CD4-positive, alpha-beta T cell treated with Interleukin-6 at 100 ng/mL for 8 hours (primary cell): ENCODE results near the gene STUM.
"Not testable (repeated sequence)": the region's sequence is repeated elsewhere in the genome, so short reads cannot be mapped to it uniquely, and the experiment has no call there.

Experiments
- DNase-seq: peaks from one replicate; pipeline ENCODE4 v3.0.0-alpha.2; 2020; ENCODE audit warnings: mixed read lengths, low spot score

Gene STUM

GRCh38 chr1:226581650-226582330, 33.2 kb downstream of the STUM start:
- DNase-seq, result no peak

GRCh38 chr1:226582966-226583365, 34.4 kb downstream of the STUM start:
- DNase-seq, result no peak

GRCh38 chr1:226584164-226584563, 35.6 kb downstream of the STUM start:
- DNase-seq, result no peak

GRCh38 chr1:226586116-226586515, 37.6 kb downstream of the STUM start:
- no peak for DNase-seq

GRCh38 chr1:226586650-226587422, 38.3 kb downstream of the STUM start:
- DNase-seq, result no peak

- DNase-seq, result no peak
These were observed 39.9 kb downstream of the STUM start for GRCh38 chr1:226588484-226588883.

- no peak for DNase-seq
These were observed 40.6 kb downstream of the STUM start for GRCh38 chr1:226589008-226589733.

- DNase-seq, result no peak
These were observed 42.0 kb downstream of the STUM start for GRCh38 chr1:226590614-226591013.

GRCh38 chr1:226593541-226593940, 45.0 kb downstream of the STUM start:
- no peak for DNase-seq

GRCh38 chr1:226596531-226597165, 48.1 kb downstream of the STUM start:
- no peak for DNase-seq

GRCh38 chr1:226597616-226598454, 49.3 kb downstream of the STUM start:
- DNase-seq, result no peak

- DNase-seq, result no peak
These were observed 49.9 kb downstream of the STUM start for GRCh38 chr1:226598455-226598849.

GRCh38 chr1:226598955-226599354, 50.4 kb downstream of the STUM start:
- DNase-seq, result not testable (repeated sequence)

- no peak for DNase-seq
These were observed 51.2 kb downstream of the STUM start for GRCh38 chr1:226599636-226600238.

- no peak for DNase-seq
These were observed 51.7 kb downstream of the STUM start for GRCh38 chr1:226600254-226600653.

GRCh38 chr1:226601456-226601855, 52.9 kb downstream of the STUM start:
- no peak for DNase-seq

GRCh38 chr1:226602186-226603021, 53.8 kb downstream of the STUM start:
- DNase-seq, result no peak

GRCh38 chr1:226603022-226603857, 54.7 kb downstream of the STUM start:
- no peak for DNase-seq

GRCh38 chr1:226603858-226604559, 55.4 kb downstream of the STUM start:
- DNase-seq, result no peak
